RWPE2 (cell line): ENCODE data around the gene ARMC10.
"Not testable (repeated sequence)": the region's sequence is repeated elsewhere in the genome, so short reads cannot be mapped to it uniquely, and the experiment has no call there.

Experiments used
- ATAC-seq: fragments of 200-7000 bp; cut with Tn5 transposase; 3 replicates; pipeline ENCODE4 v1.9.1; 2021; ENCODE audit warnings: low read depth
- DNase-seq: peaks from one replicate; pipeline ENCODE4 v3.0.0-alpha.2; 2020; ENCODE audit warnings: low spot score
- H3K27ac ChIP-seq: fragments of 450-650 bp; 2 replicates; pipeline ENCODE4 v1.5.1; 2017; ENCODE audit warnings: mild to moderate bottlenecking; ENCODE audit not compliant: poor library complexity, severe bottlenecking
- H3K27me3 ChIP-seq: fragments of 250-450 bp; sonication (Bioruptor Pico); 2 replicates; pipeline ENCODE4 v1.5.1; 2021; ENCODE audit warnings: mild to moderate bottlenecking, moderate library complexity; ENCODE audit not compliant: insufficient read depth, poor library complexity, severe bottlenecking
- H3K36me3 ChIP-seq: fragments of 250-450 bp; sonication (Bioruptor Pico); 2 replicates; pipeline ENCODE4 v1.5.1; 2020; ENCODE audit warnings: low read depth, mild to moderate bottlenecking, moderate library complexity
- H3K4me1 ChIP-seq: fragments of 250-450 bp; sonication (Bioruptor Pico); 2 replicates; pipeline ENCODE4 v1.5.1; 2021; ENCODE audit warnings: mild to moderate bottlenecking, moderate library complexity; ENCODE audit not compliant: insufficient read depth, poor library complexity, severe bottlenecking
- H3K4me3 ChIP-seq: fragments of 250-450 bp; sonication (Bioruptor Pico); 2 replicates; pipeline ENCODE4 v1.5.1; 2021; ENCODE audit warnings: mild to moderate bottlenecking, moderate library complexity; ENCODE audit not compliant: severe bottlenecking
- H3K9me3 ChIP-seq: fragments of 250-450 bp; sonication (Bioruptor Pico); 2 replicates; pipeline ENCODE4 v1.5.1; 2021; ENCODE audit warnings: mild to moderate bottlenecking, moderate library complexity; ENCODE audit not compliant: severe bottlenecking
- TF ChIP-seq, protein P1 (sequence below): fragments of 450-650 bp; IDR thresholded peaks from one replicate; pipeline ENCODE4 v1.5.1; 2017; ENCODE audit warnings: mild to moderate bottlenecking, moderate library complexity; ENCODE audit not compliant: poor library complexity, severe bottlenecking

ARMC10 gene

DNA sequence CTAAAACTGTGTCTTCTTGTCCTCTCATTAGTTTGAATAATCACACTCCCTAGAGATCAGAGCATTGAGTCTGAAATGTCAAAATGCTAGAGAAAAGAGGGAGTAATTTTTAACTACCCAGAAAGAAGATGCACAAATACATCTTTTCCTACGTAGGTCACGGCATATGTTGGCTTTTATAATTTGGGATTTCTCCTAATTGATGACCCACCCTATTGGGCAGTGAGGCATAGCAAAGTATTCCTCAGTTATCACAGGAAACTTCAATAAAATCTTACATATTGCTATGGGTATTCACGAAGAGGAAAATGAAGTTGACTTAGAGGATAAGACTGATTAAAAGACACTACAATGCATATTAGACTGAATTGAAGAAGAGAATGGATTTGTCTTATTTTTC lies 25.4 kb downstream of the ARMC10 start:
- DNase-seq (no peak), ATAC-seq (no peak)
- Histone ChIP-seq H3K4me3 (no peak overlapping the region), H3K4me1 (no peaks in the 10 kb centered on the region), H3K27ac (no peak overlapping the region), H3K9me3 (no peaks in the 10 kb centered on the region), H3K36me3 (peaks cover 51% of the 10 kb centered on the region), H3K27me3 (no peaks in the 10 kb centered on the region)
- TF ChIP-seq, protein P1, sequence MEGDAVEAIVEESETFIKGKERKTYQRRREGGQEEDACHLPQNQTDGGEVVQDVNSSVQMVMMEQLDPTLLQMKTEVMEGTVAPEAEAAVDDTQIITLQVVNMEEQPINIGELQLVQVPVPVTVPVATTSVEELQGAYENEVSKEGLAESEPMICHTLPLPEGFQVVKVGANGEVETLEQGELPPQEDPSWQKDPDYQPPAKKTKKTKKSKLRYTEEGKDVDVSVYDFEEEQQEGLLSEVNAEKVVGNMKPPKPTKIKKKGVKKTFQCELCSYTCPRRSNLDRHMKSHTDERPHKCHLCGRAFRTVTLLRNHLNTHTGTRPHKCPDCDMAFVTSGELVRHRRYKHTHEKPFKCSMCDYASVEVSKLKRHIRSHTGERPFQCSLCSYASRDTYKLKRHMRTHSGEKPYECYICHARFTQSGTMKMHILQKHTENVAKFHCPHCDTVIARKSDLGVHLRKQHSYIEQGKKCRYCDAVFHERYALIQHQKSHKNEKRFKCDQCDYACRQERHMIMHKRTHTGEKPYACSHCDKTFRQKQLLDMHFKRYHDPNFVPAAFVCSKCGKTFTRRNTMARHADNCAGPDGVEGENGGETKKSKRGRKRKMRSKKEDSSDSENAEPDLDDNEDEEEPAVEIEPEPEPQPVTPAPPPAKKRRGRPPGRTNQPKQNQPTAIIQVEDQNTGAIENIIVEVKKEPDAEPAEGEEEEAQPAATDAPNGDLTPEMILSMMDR, result no peak

DNA sequence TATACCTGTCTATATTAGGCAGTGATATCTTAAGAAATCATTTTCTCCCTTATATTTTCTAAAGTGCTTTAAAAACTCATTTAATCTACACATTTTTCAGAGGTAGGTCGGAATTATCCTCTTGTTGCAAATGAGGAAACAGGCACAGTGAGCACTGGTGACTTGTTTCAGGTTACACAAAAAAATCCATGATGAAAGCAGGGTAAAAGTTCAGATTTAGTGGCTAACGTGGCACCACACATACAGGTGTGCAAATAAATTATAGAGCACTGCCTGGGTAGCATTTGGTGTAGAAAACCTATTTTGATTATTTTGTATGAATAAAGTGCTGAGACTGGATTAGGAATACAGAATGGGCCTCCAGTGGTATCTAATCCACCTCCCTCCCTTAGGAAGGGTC lies 26.6 kb downstream of the ARMC10 start:
- H3K27me3 ChIP-seq, result no peaks in the 10 kb centered on the region
- H3K36me3 ChIP-seq, result peaks cover 42% of the 10 kb centered on the region
- ATAC-seq, result no peak
- no peak overlapping the region for H3K27ac ChIP-seq
- no peak for DNase-seq
- no peaks in the 10 kb centered on the region for H3K9me3 ChIP-seq
- no peak overlapping the region for H3K4me3 ChIP-seq
- TF ChIP-seq, protein P1, result no peak
- no peaks in the 10 kb centered on the region for H3K4me1 ChIP-seq

DNA sequence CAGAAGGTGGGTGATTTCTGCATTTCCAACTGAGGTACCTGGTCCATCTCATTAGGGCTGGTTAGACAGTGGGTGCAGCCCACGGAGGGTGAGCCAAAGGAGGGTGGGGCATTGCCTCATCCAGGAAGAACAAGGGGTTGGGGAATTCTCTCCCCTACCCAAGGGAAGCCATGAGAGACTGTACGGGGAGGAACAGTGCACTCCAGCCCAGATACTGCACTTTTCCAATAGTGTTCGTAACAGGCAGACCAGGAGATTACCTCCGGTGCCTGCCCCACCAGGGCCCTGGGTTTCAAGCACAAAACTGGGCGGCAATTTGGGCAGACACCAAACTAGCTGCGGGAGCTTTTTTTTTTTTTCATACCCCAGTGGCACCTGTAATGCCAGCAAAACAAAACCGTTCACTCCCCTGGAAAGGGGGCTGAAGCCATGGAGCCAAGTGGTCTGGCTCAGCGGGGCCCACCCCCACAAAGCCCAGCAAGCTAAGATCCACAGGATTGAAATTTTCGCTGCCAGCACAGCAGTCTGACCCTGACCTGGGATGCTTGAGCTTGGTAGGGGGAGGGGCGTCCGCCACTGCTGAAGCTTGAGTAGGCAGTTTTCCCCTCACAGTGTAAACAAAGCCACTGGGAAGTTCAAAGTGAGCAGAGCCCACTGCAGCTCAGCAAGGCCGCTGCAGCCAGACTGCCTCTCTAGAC lies 31.2 kb downstream of the ARMC10 start:
- no peaks in the 10 kb centered on the region for H3K9me3 ChIP-seq
- DNase-seq, result no peak
- peaks cover 14% of the 10 kb centered on the region for H3K36me3 ChIP-seq
- no peak overlapping the region for H3K27ac ChIP-seq
- H3K4me1 ChIP-seq, result no peaks in the 10 kb centered on the region
- TF ChIP-seq, protein P1, result no peak
- no peaks in the 10 kb centered on the region for H3K27me3 ChIP-seq
- H3K4me3 ChIP-seq, result no peak overlapping the region
- ATAC-seq, result no peak

DNA sequence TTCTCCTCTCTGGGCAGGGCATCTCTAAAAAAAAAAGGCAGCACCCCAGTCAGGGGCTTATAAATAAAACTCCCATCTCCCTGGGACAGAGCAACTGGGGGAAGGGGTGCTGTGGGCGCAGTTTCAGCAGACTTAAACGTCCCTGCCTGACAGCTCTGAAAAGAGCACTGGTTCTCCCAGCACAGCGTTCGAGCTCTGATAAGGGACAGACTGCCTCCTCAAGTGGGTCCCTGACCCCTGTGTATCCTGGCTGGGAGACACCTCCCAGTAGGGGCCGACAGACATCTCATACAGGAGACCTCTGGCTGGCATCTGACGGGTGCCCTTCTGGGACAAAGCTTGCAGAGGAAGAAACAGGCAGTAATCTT lies 31.7 kb downstream of the ARMC10 start:
- H3K4me3 ChIP-seq, H3K9me3 ChIP-seq, DNase-seq, H3K4me1 ChIP-seq, ATAC-seq, H3K36me3 ChIP-seq, H3K27ac ChIP-seq, H3K27me3 ChIP-seq: not testable (repeated sequence)

DNA sequence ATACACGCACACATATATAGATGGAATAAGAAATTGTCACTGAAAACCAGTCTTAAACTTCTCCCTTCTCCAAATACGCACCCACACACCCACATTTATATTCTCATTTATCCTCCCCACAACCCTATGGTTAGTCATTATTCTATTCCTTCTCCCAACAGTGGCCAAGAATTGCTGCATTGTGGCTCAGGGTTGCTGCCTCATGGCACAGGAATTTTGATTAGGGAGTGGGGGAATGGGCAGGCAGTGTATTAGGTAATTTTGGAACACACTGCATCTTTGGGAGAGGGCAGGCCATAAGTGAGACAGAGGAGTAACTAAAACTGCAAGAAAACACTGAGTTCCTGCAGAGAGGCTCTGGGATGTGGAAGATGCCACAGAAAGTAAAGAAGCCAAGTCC lies 38.2 kb downstream of the ARMC10 start:
- Histone ChIP-seq H3K9me3 (no peaks in the 10 kb centered on the region), H3K4me3 (no peak overlapping the region), H3K4me1 (peaks cover 4% of the 10 kb centered on the region), H3K36me3 (no peaks in the 10 kb centered on the region), H3K27ac (peak overlapping the region; percentile 40), H3K27me3 (no peaks in the 10 kb centered on the region)
- TF ChIP-seq, protein P1, result no peak
- ATAC-seq (peak; percentile 100), DNase-seq (peak; percentile 59)
